ENCODE measurements around the gene TM4SF5. TPM values are rescaled to one million over a fixed set of nuclear protein-coding genes. Genes with fewer than 3 reads are reported as not detected.
"Not testable (repeated sequence)": the region's sequence is repeated elsewhere in the genome, so short reads cannot be mapped to it uniquely, and the experiment has no call there.

Gene TM4SF5
- total RNA-seq, 2 experiments from 2014 or later: 0.35 TPM; not detected in 1

- H3K9me3 Mint-ChIP-seq, CTCF ChIA-PET, DNase-seq, H3K27me3 Mint-ChIP-seq: not testable (repeated sequence)
- peak overlapping the region; percentile 77 for H3K27ac Mint-ChIP-seq
- peaks cover 34% of the 10 kb centered on the region for H3K4me1 Mint-ChIP-seq
- POLR2A ChIA-PET: interaction anchor here (1.0 to 1.4 kb wide), 2 partner anchors 25 to 29 kb away, joined by 3 to 4 read pairs; no protein-coding TSS in a partner anchor
- H3K36me3 Mint-ChIP-seq (ENCODE audit: low read depth): peaks cover 14% of the 10 kb centered on the region
- peak overlapping the region; percentile 81 for H3K4me3 Mint-ChIP-seq
Measured at GRCh38 chr17:4832829-4833177, 61.1 kb downstream of the TM4SF5 start.

Other genes with a start within 250 kb of the TM4SF5 start
- gene MYBBP1A, start 216.5 kb upstream of the TM4SF5 start, total RNA-seq: 10 to 100 TPM; 36.7 to 37.7 TPM
- not detected for gene GGT6, start 211.3 kb upstream of the TM4SF5 start, total RNA-seq
- gene SMTNL2, start 187.4 kb upstream of the TM4SF5 start, total RNA-seq: not detected
- not detected for gene ALOX15, start 130.2 kb upstream of the TM4SF5 start, total RNA-seq
- gene PELP1, start 67.7 kb upstream of the TM4SF5 start, total RNA-seq: 10 to 100 TPM; 67.7 to 69.2 TPM
- gene ARRB2, start 61.3 kb upstream of the TM4SF5 start, total RNA-seq: 100 to 1,000 TPM; 372 to 378 TPM
- gene MED11, start 40.5 kb upstream of the TM4SF5 start, total RNA-seq: 10 to 100 TPM; 24.6 to 25.3 TPM
- gene ZMYND15, start 32.1 kb upstream of the TM4SF5 start, total RNA-seq: under 1 TPM in 1 of 2 experiments, not detected in 1; 0.10 TPM
- gene CXCL16, start 32.0 kb upstream of the TM4SF5 start, total RNA-seq: 1 to 10 TPM; 2.2 to 2.6 TPM
- under 1 TPM in 1 of 2 experiments, not detected in 1; 0.40 TPM for gene VMO1, start 14.5 kb downstream of the TM4SF5 start, total RNA-seq
- not detected for gene GLTPD2, start 17.1 kb downstream of the TM4SF5 start, total RNA-seq
- gene PSMB6, start 24.3 kb downstream of the TM4SF5 start, total RNA-seq: 100 to 1,000 TPM; 118 to 121 TPM
- gene PLD2, start 35.3 kb downstream of the TM4SF5 start, total RNA-seq: 10 to 100 TPM; 17.4 to 20.7 TPM
- 100 to 1,000 TPM; 107 to 109 TPM for gene MINK1, start 61.5 kb downstream of the TM4SF5 start, total RNA-seq
- gene C17orf107, start 127.7 kb downstream of the TM4SF5 start, total RNA-seq: under 1 TPM; 0.58 to 0.98 TPM
- under 1 TPM; 0.33 to 0.43 TPM for gene CHRNE, start 131.2 kb downstream of the TM4SF5 start, total RNA-seq
- not detected for gene GP1BA, start 160.4 kb downstream of the TM4SF5 start, total RNA-seq
- 10 to 100 TPM; 62.8 to 71.0 TPM for gene SLC25A11, start 168.2 kb downstream of the TM4SF5 start, total RNA-seq
- gene RNF167, start 168.4 kb downstream of the TM4SF5 start, total RNA-seq: 100 to 1,000 TPM; 249 to 261 TPM
- 1,000 to 10,000 TPM; 2,149 to 2,220 TPM for gene PFN1, start 176.6 kb downstream of the TM4SF5 start, total RNA-seq
- gene ENO3, start 179.2 kb downstream of the TM4SF5 start, total RNA-seq: 10 to 100 TPM; 26.8 to 33.0 TPM
- gene SPAG7, start 195.9 kb downstream of the TM4SF5 start, total RNA-seq: 10 to 100 TPM; 53.0 to 58.2 TPM
- gene CAMTA2, start 215.8 kb downstream of the TM4SF5 start, total RNA-seq: 10 to 100 TPM; 73.2 to 80.1 TPM
- gene INCA1, start 225.6 kb downstream of the TM4SF5 start, total RNA-seq: under 1 TPM in 1 of 2 experiments, not detected in 1; 0.25 TPM
- 10 to 100 TPM; 37.4 to 38.5 TPM for gene KIF1C, start 226.1 kb downstream of the TM4SF5 start, total RNA-seq

Measured in activated CD4-positive, alpha-beta memory T cell treated with anti-CD3 and anti-CD28 coated beads, Interleukin-2, amount 10 ng/mL, durations not matched to agents 7 days and 5 days (primary cell).